ENCODE data around the gene COL20A1. TPM values are rescaled to one million over a fixed set of nuclear protein-coding genes. Genes with fewer than 3 reads are reported as not detected.
A peak's percentile ranks its signal among the peaks of the same experiment; 100 is the strongest.

The COL20A1 gene
- total and polyA plus RNA-seq, 2 donors from 2014 or later, result 0.58 TPM; not detected in 1

DNA sequence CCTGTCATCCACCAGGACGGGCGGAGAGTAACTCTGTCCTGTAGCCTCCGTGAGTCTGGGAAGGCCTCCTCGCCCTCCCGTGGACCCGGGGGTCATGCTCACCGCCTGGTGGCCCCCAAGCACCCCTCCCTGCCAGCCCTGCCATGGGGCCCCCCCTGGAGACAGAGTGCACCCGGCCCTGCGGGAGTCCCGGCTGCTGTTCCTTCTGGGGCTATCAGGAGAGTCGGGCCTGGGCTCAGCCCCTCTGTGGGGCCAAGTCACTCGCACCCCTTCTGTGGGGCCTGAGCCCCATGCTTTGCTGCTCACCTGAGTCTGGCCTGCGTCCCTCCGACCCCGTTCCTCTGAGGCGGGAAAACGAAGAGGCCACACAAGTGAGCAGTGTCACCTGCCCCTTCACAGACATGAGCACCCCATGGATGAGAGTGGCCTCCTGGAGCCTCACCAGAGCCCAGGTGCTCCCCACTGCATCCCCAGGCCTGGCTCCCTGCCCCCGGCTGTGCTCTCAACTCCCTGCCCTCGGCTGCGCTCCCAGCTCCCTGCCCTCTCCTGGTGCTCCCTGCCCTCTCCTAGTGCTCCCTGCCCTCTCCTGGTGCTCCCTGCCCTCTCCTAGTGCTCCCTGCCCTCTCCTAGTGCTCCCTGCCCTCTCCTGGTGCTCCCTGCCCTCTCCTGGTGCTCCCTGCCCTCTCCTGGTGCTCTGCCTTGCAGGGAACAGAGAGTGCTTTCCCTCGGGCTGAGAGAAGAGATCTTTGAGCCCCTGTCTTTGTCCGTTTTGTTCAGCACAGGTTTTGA lies 72.8 kb downstream of the COL20A1 start:
- FAIRE-seq (no peak), DNase-seq (peak in 1 of 5 donors; percentile 63)
- H3K36me3 ChIP-seq (ENCODE audit: control insufficient read depth in 2 of 3, insufficient read depth in 3 of 3, low read length in 3 of 3), result no peaks in the 10 kb centered on the region
- TF ChIP-seq, protein P1, sequence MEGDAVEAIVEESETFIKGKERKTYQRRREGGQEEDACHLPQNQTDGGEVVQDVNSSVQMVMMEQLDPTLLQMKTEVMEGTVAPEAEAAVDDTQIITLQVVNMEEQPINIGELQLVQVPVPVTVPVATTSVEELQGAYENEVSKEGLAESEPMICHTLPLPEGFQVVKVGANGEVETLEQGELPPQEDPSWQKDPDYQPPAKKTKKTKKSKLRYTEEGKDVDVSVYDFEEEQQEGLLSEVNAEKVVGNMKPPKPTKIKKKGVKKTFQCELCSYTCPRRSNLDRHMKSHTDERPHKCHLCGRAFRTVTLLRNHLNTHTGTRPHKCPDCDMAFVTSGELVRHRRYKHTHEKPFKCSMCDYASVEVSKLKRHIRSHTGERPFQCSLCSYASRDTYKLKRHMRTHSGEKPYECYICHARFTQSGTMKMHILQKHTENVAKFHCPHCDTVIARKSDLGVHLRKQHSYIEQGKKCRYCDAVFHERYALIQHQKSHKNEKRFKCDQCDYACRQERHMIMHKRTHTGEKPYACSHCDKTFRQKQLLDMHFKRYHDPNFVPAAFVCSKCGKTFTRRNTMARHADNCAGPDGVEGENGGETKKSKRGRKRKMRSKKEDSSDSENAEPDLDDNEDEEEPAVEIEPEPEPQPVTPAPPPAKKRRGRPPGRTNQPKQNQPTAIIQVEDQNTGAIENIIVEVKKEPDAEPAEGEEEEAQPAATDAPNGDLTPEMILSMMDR (IDR thresholded peaks at IDR 0.05; ENCODE audit: borderline replicate concordance, extremely low read depth, insufficient read depth), result no peak
- no peaks in the 10 kb centered on the region for H3K9me3 ChIP-seq (ENCODE audit: control insufficient read depth in 2 of 3, insufficient read depth in 1 of 3, low read length in 3 of 3)
- intact Hi-C loops (cut with DNase I), result no loop called here
- peaks cover 0 to 2% (median 0%) of the 10 kb centered on the region in 3 donors for H3K4me1 ChIP-seq (ENCODE audit: control insufficient read depth in 2 of 3, insufficient read depth in 2 of 3, low read depth in 1 of 3, low read length in 3 of 3)
- H3K27me3 ChIP-seq (ENCODE audit: control insufficient read depth, insufficient read depth, low read length), result no peaks in the 10 kb centered on the region
- H3K4me3 ChIP-seq (ENCODE audit: low read length in 3 of 3), result no peak overlapping the region
- no peak overlapping the region for H3K9ac ChIP-seq (ENCODE audit: low read length in 3 of 3)
- no peak overlapping the region for H3K27ac ChIP-seq (ENCODE audit: low read depth in 2 of 2, low read length in 2 of 2)

DNA sequence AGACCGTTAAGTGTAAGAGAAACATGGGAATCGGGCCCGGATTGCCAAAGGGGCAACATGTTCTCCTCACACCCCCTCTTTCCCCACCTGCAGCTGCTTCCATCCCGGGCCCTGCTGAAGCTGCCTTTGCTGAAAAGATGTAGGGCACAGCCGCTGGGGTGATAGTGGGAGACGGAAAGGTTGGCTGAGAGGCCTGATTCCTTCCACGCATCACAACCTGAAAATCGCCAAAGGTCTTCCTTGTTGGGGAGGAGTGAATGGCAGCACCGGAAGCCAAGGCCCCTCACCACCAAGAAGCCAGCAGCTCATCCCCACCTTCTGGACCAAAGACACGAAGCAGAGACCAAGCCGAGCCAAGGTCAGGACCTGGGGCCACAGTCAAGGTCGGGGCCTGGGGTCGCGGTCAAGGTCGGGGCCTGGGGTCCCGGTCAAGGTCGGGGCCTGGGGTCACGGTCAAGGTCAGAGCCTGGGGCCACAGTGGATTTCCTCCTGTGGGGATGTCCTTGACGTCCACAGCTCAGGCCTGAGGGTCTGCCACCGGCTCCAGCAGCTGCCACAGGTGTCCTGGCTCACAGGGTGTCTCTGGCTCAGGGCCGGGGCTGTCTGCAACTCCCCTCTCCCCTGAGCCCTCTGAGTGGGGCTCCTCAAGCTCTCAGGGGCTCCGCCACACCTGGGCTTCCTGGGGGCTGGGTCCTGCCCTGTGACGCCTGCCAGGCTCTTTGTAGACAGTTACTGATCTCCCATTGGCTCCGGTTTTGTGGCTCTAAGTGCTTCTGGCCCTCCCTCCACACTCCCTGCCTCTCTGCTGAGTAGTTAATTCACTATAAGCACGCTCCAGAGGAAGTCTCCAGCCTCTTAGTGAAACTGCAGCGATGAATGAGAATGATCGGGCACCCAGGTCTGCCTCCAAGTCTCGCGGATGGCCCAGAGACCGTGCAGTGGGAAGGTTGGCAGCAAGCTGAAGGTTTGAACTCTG lies 73.7 kb downstream of the COL20A1 start:
- H3K36me3 ChIP-seq (ENCODE audit: control insufficient read depth in 2 of 3, insufficient read depth in 3 of 3, low read length in 3 of 3), result no peaks in the 10 kb centered on the region
- H3K9ac ChIP-seq (ENCODE audit: low read length in 3 of 3), result no peak overlapping the region
- H3K27me3 ChIP-seq (ENCODE audit: control insufficient read depth, insufficient read depth, low read length), result no peaks in the 10 kb centered on the region
- H3K9me3 ChIP-seq (ENCODE audit: control insufficient read depth in 2 of 3, insufficient read depth in 1 of 3, low read length in 3 of 3), result no peaks in the 10 kb centered on the region
- FAIRE-seq, result no peak
- DNase-seq, result peak in 1 of 5 donors; percentile 59
- no peak overlapping the region for H3K4me3 ChIP-seq (ENCODE audit: low read length in 3 of 3)
- H3K4me1 ChIP-seq (ENCODE audit: control insufficient read depth in 2 of 3, insufficient read depth in 2 of 3, low read depth in 1 of 3, low read length in 3 of 3), result peaks cover 0 to 2% (median 0%) of the 10 kb centered on the region in 3 donors
- TF ChIP-seq, protein P1 (IDR thresholded peaks at IDR 0.05; ENCODE audit: borderline replicate concordance, extremely low read depth, insufficient read depth), result no peak
- intact Hi-C loops (cut with DNase I), result no loop called here
- no peak overlapping the region for H3K27ac ChIP-seq (ENCODE audit: low read depth in 2 of 2, low read length in 2 of 2)

DNA sequence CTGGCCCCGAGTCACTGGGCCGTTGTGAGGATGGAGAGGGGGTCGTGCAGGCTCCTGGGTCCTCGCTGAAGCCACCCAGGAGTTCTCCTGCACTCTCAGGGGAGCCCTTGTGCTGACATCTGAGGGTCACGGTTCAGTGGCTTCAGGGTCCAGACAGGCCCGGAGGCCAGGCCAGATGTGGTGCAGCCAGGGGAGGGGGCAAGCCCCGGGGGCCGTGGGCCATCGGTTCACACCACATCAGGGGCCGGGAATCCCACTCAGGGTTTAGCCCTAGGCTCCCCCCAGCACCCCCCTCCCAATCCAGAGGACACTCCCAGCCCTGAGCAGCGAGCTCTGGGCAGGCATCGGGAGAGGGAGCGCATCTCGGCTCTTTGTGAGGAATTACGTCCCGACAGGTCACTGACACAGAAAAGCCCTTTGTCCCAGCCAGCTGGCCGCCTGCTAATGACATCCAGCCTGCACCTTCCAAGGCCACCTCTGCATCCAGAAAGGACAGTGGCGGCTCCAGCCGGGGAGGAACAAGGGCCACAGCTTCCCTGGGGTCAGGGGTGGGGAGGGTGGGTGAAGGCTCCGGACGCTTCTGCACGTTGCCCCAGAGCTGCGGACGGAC lies 74.6 kb downstream of the COL20A1 start:
- DNase-seq, result no peak
- intact Hi-C loops (cut with DNase I), result no loop called here
- Histone ChIP-seq H3K9ac (ENCODE audit: low read length in 3 of 3) (no peak overlapping the region), H3K4me3 (ENCODE audit: low read length in 3 of 3) (no peak overlapping the region), H3K36me3 (ENCODE audit: control insufficient read depth in 2 of 3, insufficient read depth in 3 of 3, low read length in 3 of 3) (no peaks in the 10 kb centered on the region), H3K9me3 (ENCODE audit: control insufficient read depth in 2 of 3, insufficient read depth in 1 of 3, low read length in 3 of 3) (no peaks in the 10 kb centered on the region), H3K27ac (ENCODE audit: low read depth in 2 of 2, low read length in 2 of 2) (no peak overlapping the region), H3K27me3 (ENCODE audit: control insufficient read depth, insufficient read depth, low read length) (no peaks in the 10 kb centered on the region), H3K4me1 (ENCODE audit: control insufficient read depth in 2 of 3, insufficient read depth in 2 of 3, low read depth in 1 of 3, low read length in 3 of 3) (peaks cover 0 to 2% (median 0%) of the 10 kb centered on the region in 3 donors)
- TF ChIP-seq, protein P1 (IDR thresholded peaks at IDR 0.05; ENCODE audit: borderline replicate concordance, extremely low read depth, insufficient read depth), result no peak
- FAIRE-seq, result no peak
